AG04449 (cell line): ENCODE results near the gene RGS16.

Experiments used
- CTCF ChIA-PET: fragments of 350-600 bp; formaldehyde crosslinking; extraction: SDS; loops from one replicate; lab custom pipeline; 2021; ENCODE audit warnings: antibody characterized with exemption; lab: Yijun Ruan, JAX
- POLR2A ChIA-PET: fragments of 400-600, 350-600 bp; formaldehyde crosslinking; extraction: SDS; loops from one replicate; lab custom pipeline; 2020; ENCODE audit warnings: antibody characterized with exemption, inconsistent platforms; lab: Yijun Ruan, JAX
- DNase-seq: peaks from one replicate; pipeline ENCODE4 v3.0.0-alpha.2; 2010; ENCODE audit warnings: low read depth, low spot score
- H3K4me3 ChIP-seq: 2 replicates; pipeline ENCODE4 v1.5.1; 2011; ENCODE audit warnings: low read depth, mild to moderate bottlenecking, control low read depth, low read length
- CTCF ChIP-seq: IDR thresholded peaks from one replicate; pipeline ENCODE4 v1.5.1; 2011; ENCODE audit warnings: mild to moderate bottlenecking, moderate library complexity, low read length, control low read depth, inconsistent platforms; ENCODE audit not compliant: insufficient read depth; ENCODE audit errors: missing control alignments

RGS16 gene

GRCh38 chr1:182631954-182632353, 27.8 kb upstream of the RGS16 start:
- TF ChIP-seq CTCF, result no peak
- CTCF ChIA-PET, result no interaction called here
- H3K4me3 ChIP-seq, result no peak overlapping the region
- DNase-seq, result no peak
- POLR2A ChIA-PET, result no interaction called here

GRCh38 chr1:182631053-182631677, 27.0 kb upstream of the RGS16 start:
- no peak for DNase-seq
- TF ChIP-seq CTCF, result no peak
- ChIA-PET CTCF (no interaction called here), POLR2A (no interaction called here)
- no peak overlapping the region for H3K4me3 ChIP-seq

GRCh38 chr1:182630586-182630985, 26.4 kb upstream of the RGS16 start:
- TF ChIP-seq CTCF, result no peak
- H3K4me3 ChIP-seq, result no peak overlapping the region
- POLR2A ChIA-PET, result no interaction called here
- DNase-seq, result no peak
- CTCF ChIA-PET, result no interaction called here

GRCh38 chr1:182629499-182630096, 25.4 kb upstream of the RGS16 start:
- H3K4me3 ChIP-seq, result no peak overlapping the region
- ChIA-PET POLR2A (no interaction called here), CTCF (interaction anchor here (0.8 to 2.1 kb wide), 3 partner anchors 29 to 159 kb away, joined by 3 to 7 read pairs (median 3); no protein-coding TSS in a partner anchor)
- no peak for DNase-seq
- no peak for TF ChIP-seq CTCF

GRCh38 chr1:182629080-182629479, 24.9 kb upstream of the RGS16 start:
- H3K4me3 ChIP-seq, result no peak overlapping the region
- POLR2A ChIA-PET, result no interaction called here
- no peak for DNase-seq
- CTCF ChIA-PET, result interaction anchor here (0.8 to 2.1 kb wide), 2 partner anchors 154 to 159 kb away, joined by 3 to 7 read pairs; no protein-coding TSS in a partner anchor
- TF ChIP-seq CTCF, result no peak

GRCh38 chr1:182628657-182629056, 24.5 kb upstream of the RGS16 start:
- TF ChIP-seq CTCF, result no peak
- ChIA-PET CTCF (interaction anchor here (0.8 to 2.1 kb wide), 3 partner anchors 27 to 159 kb away, joined by 3 to 7 read pairs (median 6); no protein-coding TSS in a partner anchor), POLR2A (no interaction called here)
- no peak overlapping the region for H3K4me3 ChIP-seq
- no peak for DNase-seq
